Activated gamma-delta T cell (primary cell): ENCODE data around the gene SMAD7.

Source experiments
- DNase-seq: peaks from one replicate; lab custom pipeline; 2025; lab: John Stamatoyannopoulos, UW

The SMAD7 gene

DNA sequence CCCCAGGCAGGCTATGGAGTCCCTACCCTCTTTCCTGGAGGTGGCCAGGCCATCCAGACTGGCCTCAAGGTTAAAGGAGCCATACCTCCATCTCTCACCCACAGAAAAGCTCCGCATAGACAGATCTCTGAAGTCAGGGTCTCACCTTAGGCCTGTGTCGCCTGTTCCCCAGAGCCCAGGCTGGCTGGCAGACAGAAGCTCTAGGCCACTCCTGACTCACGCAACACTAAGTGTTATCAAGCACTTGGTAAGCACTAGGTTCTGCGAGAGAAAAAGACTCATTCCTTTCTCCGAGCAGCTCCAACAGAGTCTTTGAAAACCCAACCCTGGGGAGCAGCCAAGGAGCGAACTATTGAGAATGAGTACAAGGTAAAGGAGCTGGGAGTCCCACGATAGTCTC, 6.1 kb downstream of the SMAD7 start:
- no peak for DNase-seq

GRCh38 chr18:48943736-48944527, 6.8 kb downstream of the SMAD7 start:
- DNase-seq = no peak

GRCh38 chr18:48943333-48943732, 7.4 kb downstream of the SMAD7 start:
- no peak for DNase-seq

DNA sequence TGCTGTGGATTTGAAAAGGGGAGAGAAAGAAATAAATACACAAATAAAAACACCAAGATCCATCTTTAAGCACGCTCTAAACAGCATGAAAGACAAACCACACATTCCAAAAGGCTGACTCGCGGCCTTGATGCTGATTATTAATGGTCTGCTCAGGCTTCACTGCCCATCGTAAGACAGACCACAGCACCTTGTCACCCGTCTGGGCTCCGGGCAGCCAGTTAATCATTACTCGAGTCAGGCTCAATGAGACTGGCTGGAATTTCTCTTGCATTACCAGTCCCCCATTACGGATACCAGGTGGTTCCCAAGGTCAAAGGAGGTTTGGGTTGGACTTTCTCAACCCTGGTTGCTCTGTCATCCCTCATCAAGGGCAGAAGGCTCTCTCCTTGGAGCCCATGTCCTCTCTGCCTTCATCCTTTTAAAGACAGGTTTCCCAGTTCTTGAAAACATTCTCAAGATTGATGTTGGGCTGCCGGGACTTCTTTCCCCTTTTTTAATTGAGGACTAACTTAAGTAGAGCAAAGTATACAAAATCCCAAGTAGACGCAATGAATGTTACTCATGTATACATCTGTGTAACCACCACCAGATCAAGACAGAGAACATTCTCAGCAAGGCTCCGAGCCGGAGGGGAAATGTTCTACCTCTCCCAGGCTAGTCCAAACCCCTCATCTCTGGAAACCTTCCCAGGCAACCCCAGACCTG, 8.1 kb downstream of the SMAD7 start:
- DNase-seq = no peak

DNA sequence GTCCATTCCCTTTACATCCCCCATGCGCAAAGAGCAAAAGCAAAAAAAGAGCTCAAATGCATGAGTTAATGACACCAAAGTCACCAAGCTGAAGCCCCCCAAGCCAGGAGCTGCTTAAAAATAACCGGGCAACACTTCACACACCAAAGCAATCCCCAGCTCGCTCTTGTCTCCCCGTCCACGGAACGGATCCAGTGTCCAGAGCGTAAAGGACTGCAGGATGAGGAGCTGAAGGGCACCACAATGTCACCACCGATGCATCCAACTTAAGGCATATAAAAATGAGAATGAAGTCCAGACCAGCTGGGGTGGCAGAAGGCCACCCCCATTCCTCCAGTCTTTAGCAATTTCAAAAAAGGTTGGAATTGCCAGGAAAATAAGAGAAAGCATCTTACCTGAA, 8.7 kb downstream of the SMAD7 start:
- no peak for DNase-seq

GRCh38 chr18:48941672-48942071, 9.1 kb downstream of the SMAD7 start:
- no peak for DNase-seq

- DNase-seq = no peak
These were observed 9.7 kb downstream of the SMAD7 start for GRCh38 chr18:48940854-48941611.

GRCh38 chr18:48939205-48940097, 11.3 kb downstream of the SMAD7 start:
- DNase-seq = no peak

GRCh38 chr18:48938827-48939204, 11.9 kb downstream of the SMAD7 start:
- no peak for DNase-seq

DNA sequence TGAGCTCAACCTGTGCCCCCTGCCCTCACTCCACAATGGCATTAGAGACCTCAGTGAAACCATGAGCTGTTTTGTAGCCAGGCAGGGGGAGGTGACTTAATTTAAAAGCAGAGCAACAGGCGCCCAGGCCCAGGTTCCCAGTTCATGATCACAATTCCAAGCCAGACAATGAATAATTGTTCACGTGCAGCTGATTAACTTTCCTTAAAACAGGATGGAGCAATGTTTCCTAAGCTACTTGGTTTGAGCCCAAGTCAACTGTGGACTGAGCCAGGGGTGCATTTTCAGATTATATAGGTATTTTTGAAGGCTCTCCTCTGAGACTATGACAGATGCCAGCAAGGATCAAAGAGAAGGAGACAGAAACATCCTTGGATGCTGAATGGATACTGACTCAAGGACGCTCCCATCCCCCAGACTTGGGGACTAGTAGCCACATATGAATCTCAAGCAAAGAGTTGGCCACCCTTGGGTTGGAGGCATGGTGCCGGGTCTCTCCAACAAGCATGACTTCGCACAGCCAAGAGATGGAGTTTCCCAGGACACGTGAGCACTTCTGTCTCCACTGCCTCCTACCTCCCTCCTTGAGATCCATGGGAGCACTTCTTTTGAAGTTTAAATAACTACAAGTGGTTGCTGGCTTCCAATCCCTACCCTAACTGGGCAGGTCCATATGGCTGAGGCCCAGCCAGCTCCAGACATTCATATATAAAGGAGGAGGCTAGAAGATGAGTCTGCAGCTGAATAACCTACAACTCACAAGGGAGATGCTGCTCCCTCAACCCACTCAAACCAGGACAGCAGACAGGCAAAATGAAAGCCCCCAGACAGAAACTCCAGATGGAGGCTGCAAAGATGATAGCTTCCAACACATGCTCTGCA, 12.7 kb downstream of the SMAD7 start:
- DNase-seq = no peak

GRCh38 chr18:48935433-48935774, 15.4 kb downstream of the SMAD7 start:
- no peak for DNase-seq

- no peak for DNase-seq
These were observed 15.9 kb downstream of the SMAD7 start for GRCh38 chr18:48934723-48935432.

DNA sequence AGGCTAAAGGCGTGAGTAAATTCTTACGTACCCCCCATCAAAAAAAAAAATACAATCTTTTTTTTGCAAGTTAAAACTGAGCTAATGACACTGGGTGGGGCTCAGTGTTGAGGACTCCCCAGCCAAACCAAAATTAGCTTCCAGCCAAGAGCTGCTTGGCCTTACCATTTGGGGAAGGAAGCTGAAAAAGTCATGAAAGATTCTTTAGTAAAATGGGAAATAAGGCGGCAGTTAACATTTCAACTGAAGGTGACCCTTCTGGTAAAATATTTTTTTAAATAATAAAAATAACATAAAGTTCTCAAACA, 16.4 kb downstream of the SMAD7 start:
- DNase-seq = no peak

DNA sequence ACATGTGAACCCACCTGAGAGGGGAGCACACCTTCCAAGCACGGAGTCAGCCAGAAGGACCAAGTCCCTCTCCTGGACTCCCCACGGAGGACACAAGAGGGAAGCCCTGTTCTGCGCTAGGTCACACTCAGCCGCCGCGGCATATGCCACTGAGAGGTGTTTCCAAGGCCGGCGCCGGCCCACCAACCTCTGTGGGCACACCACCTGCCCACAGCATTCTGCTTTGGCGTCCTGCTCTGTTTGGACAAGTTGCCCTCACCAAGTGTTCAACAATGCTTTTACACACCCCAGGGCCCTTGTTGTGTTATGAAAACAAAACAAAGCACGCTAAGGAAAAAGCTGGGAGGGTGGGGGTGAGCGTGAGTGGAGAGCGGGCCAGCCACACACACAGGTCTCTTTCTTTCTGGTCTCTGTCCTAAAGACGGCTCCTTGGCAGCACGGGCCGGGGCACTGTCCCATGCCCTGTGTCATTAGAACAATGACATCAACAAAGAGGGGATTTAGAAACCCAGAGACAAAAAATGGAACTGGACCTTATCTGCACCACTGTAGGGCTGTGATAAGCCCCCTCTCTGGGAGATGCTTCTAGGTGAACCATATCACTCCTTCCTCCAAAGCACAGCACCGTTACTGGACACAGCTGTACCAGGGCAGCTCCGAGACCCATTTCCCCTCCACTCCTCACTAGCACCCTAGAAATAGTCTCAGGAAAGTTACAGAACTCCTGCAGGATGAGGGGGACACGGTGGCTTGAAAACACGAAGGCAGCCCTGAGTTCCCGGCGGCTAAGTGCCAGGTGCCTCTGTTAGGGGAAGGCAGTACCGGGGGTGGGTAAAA, 17.0 kb downstream of the SMAD7 start:
- DNase-seq = no peak

DNA sequence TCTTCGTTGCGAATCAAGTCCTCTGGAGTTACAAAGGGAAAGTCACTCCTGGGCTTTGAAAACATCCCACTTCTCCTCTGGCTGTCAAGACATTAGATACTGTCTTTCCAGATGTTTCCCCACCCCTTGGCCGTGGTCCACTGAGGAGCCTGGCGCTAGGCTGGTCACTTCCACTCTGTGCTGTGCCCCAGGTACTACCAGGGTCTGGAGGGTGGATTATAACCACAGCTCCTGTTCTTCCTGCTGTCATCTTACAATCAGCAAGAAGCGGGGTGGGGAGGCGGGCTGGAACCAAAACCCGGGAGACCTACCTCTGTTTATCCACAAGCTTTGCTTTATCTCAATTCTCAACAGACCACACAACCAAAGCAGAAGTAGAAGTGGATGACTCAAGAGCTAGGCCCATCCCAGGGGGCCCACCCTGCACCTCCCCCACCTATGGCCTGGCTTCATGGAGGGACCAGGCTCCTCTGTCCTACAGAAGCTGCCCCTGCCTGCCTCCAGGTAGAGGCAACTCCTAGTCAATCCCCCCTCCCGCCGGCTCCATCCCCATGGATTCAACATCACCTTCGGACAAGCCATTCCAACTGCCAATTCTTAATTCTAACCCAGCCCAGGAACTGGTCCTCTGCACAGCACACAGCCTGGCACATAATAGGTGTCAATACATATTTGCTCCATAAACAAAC, 17.8 kb downstream of the SMAD7 start:
- DNase-seq = no peak

GRCh38 chr18:48932462-48932818, 18.3 kb downstream of the SMAD7 start:
- no peak for DNase-seq

- no peak for DNase-seq
These were observed 18.9 kb downstream of the SMAD7 start for GRCh38 chr18:48931680-48932461.

DNA sequence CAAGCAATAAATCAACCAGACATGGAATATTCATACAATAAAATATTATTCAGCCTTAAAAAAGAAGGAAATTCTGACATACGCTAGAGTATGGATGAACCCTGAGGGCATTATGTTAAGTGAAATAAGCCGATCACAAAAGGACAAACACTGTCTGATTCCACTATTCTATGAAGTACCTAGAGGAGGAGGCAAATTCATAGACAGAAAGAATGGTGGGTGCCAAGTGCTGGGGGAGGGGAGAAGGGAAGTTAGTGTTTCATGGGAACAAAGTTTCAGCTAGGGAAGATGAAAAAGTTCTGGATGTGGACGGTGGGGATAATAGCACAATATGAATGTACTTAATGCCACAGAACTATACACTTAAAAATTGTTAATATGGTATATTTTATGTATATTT, 19.8 kb downstream of the SMAD7 start:
- DNase-seq = no peak
